HK-2 (cell line): Measurements from ENCODE around the gene EMID1.
"Not testable (repeated sequence)": the region's sequence is repeated elsewhere in the genome, so short reads cannot be mapped to it uniquely, and the experiment has no call there.

Source experiments
- DNase-seq: peaks from one replicate; pipeline ENCODE4 v3.0.0-alpha.2; 2018; ENCODE audit not compliant: unreplicated experiment

Gene EMID1

DNA sequence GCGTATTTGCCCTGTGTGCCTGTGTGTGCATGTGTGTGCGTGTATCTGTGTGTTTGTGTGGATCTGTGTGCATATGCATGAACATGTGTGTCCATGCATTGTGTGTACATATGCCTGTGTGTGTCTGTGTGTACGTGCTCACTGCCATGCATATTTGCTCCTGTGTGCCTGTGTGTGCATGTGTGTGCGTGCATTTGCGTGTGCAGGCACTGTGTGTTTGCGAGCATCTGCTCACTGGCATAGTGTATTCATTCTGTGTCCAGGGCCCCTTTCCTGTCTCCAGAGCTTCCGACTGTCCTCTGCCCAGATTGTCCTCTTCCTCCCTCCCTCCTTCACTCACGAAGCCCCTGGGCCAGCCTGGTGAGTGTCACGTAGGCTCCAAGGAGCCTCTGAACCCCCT is 5.8 kb downstream of the EMID1 start:
- DNase-seq, result no peak

DNA sequence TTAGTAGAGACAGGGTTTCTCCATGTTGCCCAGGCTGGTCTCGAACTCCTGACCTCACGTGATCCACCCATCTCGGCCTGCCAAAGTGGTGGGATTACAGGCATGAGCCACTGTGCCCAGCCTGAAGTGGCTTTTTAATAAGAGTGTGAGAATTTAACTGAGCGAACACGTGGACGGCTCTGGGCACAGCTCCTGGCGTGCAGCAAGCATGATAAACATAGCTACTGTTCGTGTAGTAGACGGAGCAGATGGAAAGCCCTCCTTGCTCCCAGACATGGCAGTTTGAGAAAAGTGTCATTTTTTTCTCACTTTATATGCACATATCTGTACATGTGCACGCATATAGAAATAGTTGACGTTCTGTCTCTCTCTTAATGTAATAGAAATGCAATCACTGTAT is 7.0 kb downstream of the EMID1 start:
- DNase-seq, result no peak

DNA sequence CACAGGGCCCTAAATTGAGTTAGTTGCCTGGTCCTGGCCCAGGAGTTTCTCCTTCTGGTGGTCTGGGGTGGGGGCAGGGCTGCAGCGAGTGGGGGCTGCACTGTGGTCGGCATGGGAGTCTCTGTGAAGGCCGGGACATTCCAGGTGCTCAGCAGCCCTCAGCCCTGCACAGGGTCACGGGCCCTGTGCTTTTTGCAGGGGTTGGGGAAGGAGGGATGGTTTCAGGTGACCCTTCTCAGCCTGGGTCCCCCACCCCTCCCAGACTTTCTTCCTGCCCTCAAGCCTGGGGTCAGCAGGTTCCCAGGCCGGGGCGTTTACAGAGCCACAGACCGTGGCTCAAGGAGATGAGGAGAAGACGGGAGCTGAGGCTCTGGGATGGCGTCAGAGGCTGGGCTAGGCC is 7.8 kb downstream of the EMID1 start:
- no peak for DNase-seq

DNA sequence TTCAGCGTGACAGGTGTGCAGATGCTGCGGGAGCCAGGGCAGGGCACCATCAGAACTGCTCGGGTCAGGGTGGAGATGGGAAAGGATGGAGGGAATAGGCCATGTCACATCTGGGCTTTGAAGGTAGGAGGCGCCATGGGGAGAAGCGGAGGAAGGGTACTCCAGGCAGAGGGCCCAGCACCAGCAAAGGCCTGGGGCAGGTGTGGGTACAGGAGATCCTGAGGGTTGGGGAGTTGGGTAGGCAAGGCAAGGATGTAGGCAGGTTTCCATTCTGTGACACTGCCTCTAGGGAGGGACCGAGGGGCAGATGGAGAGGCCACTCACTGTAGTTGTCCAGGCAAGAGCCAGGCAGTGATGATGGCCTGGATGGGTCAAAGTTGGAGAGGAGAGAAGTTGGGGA is 8.5 kb downstream of the EMID1 start:
- no peak for DNase-seq

DNA sequence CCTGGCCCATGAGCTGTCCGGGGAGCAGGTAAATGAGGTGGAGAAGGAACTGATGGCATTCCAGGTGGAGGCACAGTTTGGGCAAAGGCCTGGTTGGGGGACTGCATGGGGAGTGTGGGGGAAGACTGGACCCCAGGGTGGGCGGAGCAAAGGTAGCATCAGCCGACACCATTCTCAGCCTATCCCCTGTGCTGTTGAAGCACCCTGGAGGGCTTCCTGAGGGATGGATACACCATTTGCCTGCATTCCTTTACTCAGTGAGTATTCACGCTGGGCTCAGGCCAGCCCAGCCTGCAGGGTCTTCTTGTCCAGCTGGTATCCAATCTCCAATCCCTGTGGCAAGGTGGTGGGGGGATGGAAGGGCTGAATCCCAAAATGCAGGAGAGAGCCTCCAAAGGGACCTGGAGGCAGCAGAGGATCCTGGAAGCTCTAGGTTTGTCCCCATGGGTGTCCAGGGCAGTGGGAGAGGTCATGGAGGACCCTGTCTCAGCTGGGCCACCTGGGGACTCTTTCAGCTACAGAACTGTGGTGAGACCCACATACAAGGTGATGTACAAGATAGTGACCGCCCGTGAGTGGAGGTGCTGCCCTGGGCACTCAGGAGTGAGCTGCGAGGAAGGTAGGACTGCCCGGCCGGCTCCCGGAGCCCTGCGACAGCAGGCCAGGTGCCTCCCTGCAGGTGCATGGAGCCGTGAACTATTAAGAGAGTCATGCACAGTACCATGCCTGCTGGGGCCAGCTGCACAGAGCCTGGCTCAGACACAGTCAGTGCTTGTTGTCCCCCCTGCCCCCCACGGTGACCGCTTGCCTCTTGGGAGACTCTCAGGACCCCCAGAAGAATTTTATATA is 9.5 kb downstream of the EMID1 start:
- no peak for DNase-seq

DNA sequence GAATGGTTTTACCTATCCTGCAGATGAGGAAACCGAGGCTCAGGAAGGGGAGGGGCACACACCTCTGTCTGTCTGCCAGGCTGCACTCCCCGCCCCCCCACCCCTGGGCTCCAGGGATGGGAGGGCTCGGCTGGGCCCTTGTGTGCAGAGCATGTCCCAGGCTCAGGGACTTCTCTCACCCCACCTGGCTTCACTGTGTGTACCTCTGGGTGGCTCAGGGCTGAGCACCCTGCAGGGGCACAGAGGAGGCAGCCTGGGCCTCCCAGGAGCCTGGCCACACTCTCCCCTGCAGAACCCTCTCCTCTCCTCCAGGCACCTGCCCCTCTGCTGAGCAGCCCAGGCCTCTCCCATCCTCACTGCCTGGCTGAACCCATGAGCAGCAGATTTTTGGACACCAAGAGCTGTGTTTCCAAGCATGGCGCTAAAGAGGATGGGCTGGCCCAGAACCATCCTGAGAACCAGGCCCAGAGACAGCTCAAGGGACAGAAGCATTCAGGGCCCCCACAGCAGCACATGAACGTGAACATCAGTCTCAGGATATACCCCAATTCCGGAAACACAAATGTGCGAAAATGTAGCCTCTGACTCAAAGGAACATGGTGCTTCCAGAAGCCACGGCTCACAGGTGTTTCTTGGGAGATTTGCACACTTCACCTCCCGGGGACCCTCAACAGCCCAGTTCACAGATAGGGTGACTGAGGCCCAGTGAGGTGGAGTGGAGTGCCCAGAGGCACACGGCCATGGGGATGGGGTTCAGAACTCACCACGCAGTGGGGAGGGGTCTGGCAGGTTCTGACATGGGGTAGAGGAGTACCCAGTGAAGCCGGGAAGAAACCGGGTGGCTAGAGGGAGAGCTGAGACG is 10.5 kb downstream of the EMID1 start:
- DNase-seq, result no peak

DNA sequence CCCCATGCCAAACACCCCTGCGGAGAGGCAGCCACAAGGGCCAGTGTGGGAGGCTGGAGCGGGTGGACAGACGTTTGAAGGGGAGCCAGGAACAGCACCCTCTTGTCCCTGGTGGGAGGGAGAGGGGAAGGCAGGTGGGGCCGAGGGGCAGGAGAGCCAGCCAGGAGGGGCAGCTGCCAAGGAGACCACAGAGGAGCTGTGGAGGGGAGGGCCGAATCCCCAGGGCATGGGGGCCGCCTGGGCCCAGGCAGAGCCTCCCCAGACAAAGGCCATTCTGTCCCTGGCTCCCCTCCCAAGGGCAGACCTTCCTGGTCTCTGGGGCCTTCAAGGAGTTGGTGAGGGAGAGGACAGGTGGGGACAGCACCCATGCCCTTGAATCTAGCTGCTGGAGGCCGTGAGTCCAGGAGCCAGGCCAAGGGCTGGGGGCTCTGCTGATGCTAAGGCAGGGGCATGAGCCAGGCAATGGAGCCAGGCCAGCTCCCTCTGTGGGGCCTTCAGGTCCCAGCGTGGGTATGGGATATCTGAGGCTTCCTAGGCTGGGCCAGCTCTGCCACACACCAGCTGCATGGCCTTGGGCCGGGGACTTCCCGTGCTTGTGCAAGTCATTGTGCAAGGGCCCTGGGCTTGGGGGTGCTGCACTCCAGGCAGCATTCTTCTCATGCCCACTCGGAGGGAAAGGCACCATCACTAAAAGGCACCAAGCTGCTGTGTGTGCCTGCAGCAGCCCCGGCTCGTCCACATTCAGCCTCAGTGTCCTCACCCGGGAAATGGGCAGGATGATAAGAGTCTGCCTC is 11.4 kb downstream of the EMID1 start:
- no peak for DNase-seq

DNA sequence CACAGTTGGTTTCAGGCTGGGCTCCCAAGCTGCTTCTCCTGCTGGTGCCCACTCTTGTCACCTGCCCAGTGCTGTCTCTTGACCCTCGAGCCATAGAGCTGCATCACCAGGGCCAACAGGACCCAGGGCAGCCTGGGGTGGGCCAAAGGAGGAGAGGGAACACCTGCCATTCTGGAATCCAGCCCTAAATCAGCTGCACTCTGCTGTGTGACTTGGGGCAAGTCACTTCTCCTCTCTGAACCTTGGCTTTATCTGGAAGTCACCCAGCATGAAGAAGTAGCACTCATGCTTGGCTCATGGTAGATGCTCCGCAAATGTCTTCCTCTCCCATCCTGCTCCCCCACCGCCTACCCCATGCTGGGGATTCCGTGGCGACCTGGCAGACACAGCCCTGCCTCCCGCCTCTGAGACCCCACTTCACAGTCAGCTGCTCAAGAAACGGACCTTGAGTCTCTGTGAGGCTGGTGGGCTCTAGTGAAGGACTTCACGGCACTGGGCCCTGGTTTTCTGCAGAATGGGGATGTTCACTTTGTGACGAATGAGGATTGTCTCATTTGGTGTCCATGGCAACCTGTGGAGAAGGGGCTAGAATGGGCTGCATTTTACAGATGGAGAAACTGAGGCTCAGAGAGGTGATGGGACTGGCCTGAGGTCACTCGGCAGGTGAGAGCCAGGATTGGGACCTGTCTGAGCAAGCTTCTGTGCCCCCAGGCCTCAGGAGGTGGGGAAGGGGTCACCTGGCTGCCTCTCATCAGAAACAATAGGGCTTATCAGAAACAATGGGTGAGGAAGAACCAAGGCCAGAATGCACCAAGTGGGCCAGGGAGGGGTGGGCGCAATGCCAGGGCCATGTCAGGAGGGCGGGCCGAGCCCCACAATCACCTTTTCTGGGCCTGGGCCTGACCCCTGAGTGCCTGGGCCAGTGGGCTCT is 12.4 kb downstream of the EMID1 start:
- no peak for DNase-seq

DNA sequence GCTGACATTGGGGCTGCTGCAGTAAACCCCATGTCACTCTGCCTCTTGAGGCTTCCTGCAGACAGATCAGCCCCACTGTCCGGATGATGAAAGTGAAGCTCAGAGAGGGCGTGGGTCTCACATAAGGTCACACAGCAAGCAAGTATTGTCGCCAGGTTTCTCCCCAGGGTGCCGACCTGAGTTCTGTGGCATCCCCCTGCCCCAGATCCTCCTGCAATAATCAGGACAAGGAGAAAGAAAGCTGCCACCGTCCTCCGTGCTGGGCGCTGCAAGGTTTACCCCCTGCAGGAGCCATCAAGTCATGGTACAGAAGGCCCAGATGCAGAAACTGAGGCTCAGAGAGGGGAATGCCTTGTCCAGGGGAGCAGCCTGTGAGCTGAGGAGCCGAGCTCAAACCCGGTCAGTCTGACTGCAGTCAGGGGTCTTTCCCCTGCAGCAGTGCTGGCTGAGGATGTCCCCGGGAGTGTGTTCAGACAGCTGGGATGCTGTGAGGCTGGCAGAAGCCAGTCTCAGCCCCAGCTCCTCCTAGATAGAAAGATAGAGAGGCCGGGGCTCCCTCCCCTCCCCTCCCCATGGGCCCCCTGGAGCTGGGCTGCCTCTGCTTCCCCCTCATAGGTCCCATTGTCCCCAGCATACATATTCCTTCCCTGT is 13.2 kb downstream of the EMID1 start:
- no peak for DNase-seq

DNA sequence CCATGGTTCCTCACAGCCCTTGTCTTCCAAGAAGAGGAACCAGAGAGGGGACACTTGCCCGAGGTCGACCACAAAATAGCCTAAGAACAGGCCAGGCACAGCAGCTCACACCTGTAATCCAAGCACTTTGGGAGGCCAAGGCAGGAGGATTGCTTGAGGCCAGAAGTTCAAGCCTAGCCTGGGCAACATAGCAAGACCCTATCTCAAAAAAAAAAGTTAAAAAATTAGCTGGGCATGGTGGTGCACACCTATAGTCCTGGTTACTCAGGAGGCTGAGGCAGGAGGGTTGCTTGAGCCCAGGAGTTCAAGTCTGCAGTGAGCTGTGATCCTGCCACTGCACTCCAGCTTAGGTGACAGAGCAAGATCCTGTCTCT is 13.7 kb downstream of the EMID1 start:
- DNase-seq, result not testable (repeated sequence)

DNA sequence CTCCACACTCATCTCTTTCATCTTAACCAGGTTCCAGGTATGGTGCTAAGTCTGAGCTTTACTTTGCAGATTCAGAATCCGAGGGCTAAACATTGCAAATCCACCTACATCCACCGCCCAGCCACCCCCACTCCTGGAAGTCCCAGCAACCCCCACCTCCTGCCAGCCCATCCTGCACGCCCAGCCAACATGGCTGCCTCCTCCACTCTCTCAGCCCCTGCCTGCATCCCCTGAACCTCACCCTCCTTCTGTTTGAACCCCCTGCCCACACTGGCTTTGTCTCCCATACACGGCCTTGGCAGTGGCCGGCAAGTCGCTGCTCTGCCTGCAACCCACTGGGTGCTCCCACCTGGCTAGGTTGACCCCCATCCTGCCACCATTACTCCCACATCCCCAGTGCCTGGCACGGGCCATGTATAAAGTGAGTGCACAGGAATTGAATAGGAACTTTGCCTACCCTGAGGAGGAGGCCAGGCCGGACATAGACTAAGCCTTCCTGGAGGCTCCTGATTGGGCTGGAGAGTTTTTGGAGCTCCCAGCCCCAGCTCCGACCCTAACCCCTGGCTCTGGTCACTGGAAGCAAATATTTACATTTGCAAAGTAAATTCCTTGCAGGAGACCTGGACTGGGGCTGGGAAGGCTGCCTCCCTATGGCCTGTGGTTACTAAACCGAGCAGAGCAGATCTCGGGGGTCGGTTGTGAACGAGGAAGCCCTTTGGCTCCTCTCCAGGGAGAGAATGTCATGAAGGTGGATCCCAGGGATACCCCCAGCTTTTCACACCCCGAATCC is 14.4 kb downstream of the EMID1 start:
- DNase-seq, result no peak

DNA sequence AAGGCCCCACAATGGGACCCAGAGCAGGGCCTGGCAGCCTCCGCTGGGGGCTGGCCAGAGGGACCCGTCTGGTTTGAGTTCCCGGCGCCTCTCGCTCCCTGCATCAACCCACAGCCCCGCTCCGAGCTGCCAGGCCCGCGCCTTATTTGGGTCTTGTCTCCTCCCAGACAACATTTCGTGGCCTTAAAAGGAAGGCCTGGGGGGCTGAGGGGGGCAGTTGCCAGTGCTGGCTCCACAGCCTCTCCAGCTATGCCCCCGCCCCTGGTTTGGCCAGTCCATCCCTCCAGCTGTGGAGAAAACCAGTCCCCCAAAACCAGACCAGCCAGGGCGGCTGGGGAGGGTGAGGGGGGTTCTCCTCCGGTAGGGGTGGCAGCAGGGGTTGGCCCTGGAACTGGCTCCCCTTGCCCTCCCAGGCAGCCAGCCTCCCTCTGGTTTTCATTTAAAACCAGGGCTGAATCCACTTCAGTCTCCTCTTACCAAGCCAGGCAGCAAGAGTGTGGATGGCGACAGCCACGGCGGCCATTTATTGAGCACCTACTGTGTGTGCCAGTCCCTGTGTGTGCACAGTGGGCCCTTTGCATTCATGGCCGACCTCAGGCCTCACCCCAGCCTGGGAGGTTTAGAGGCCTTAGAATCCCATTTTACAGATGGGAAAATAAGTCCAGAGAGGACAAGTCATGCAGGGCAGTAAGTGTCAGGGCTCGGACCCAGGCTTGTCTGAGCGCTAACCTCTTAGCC is 18.6 kb downstream of the EMID1 start:
- no peak for DNase-seq

DNA sequence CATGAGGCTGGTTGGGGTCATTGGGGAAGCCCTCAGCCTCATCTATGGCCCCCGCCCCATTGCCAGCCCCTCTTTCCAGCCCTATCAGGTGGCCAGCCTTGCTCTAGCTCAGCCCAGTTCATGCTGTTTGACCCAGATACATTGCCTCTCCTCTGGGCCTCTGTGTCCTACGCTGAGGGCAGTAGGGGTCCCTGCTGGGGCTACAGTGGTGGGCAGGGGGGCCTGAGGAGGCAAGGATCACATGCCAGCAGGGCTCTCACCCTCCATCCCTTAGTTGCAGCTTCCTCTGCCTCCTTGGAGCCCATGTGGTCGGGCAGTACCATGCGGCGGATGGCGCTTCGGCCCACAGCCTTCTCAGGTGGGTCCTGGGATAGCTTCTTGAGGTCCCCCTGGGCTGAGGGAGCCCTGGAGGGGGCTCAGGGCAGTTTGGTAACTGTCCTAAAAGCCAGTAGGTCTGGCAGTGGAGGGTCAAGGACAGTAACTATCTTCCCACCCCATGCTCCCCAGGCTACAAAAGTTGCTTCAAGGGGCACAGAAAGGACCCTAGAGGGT is 19.2 kb downstream of the EMID1 start:
- no peak for DNase-seq

DNA sequence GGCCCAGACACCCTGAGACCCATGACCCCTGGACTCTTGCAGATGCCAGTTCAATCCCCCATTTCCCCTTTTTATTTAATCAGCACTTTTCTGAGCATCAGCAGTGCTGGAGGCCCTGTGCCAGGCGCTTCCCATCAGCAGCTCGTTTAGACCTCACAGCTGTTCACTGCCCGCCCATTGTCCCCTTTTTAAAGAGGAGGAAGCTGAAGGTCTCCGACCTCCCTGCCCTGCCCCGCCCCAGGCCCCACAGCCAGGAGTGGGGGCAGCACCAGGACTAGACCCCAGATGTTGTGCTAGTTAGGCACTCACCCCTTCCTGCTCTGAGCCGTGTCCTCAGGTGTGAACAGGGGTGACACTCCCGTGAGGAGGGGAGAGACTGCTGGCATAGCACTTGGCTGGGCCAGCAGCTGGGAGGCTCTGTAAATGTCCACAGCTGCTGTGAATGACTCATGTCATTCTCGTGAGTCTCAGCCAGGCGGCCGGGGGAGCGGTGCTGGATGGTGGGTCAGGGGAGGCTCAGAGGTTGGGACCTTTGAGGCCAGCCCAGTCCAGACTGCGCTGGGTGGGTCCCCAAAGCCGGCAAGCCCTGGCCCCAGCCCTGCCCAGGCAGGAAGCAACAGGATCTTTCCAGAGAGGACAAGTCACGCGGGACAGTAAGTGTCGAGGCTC is 19.9 kb downstream of the EMID1 start:
- DNase-seq, result no peak

DNA sequence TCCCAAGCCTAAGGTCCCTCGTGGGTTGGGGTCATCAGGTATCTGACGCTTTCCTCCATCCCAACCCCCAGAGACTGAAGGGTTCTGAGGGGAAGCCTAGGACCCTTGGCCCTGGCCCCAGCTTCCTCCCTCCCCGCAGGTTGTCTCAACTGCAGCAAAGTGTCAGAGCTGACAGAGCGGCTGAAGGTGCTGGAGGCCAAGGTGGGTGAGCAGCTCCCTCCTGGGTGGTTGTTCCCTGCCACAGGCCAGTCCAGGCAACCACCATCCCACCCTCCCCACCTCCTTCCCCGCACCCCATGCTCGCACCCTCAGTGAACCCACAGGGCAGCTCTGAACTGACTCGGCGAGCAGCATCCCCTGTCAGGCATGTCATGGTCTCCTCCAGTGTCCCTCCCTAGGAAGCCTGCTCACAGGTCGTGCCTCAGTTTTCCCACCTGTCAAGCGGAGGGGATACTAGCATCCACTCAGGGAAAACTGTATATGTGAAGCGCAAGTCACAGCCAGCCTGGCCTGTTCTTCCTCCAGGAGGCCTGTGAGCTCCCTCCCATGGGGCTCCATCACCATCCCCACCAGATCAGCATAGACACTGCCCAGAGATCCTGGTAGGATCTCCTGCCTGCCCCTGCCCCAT is 20.8 kb downstream of the EMID1 start:
- no peak for DNase-seq

DNA sequence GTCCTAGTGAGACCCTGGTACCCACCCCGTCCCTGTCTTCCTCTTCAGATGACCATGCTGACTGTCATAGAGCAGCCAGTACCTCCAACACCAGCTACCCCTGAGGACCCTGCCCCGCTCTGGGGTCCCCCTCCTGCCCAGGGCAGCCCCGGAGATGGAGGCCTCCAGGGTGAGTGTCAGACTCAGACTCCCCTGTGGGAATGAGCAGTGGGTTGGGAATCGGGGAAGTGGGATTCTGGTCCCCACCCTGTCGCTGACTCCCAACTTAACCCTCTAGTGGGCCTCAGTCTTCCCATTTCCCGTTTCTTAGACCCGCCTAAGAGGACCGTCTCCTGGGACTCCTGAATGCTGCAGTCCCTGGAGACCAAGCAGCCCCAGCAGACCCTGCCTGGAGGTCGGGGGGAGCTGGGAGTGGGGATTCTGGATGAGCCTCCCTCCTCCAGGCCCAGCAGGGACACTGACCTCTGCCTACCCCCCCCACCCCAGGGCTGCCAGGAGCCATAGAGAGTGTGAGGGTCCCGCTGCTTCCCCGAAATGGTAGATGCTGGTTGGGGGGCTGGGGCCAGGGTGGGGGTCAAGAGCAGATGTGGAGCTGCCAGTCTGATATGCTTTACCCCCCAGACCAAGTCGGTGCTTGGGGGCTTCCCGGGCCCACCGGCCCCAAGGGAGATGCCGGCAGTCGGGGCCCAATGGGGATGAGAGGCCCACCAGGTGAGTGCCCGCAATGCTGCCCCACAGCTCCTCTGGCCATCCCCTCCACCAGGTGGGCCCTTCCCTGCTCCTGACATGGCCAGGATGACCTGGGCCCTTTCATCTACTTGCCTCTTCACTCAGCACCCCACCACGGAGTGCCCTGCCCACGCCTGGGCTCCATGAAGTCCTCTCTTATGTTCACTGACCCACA is 25.5 kb downstream of the EMID1 start:
- no peak for DNase-seq
